ENCODE results near the gene FOXD2.

GRCh38 chr1:47436304-47436978 lies 1.4 kb upstream of the FOXD2 start:
- no peak for TF ChIP-seq CREB1 (IDR thresholded peaks at IDR 0.05; ENCODE audit: low read depth)
- TF ChIP-seq FOXM1 (IDR thresholded peaks at IDR 0.05; ENCODE audit: borderline replicate concordance, low read depth) = no peak
